Stimulated activated naive B cell treated with anti-CD40 and anti-IgM and Interleukin-4, amounts not matched to agents 10 μg/mL and 1 μg/mL and 100 μg/mL, for 72 hours (primary cell): Measurements from ENCODE around the gene SELENOF.

ENCODE experiments used
- ATAC-seq, 2 donors: fragments of 150-1000 bp; cut with Tn5 transposase; replicated peaks; 2 replicates each; pipeline ENCODE4 v1.10.0; 2021; ENCODE audit warnings: moderate library complexity in 1 of 2
- DNase-seq: peaks from one replicate; pipeline ENCODE4 v3.0.0; 2021
- H3K27ac Mint-ChIP-seq: one replicate; pipeline ENCODE4 v1.8.0; 2022; ENCODE audit warnings: mild to moderate bottlenecking, mixed read lengths
- H3K27me3 Mint-ChIP-seq, 2 donors: one replicate each; pipeline ENCODE4 v1.8.0; 2022; ENCODE audit warnings: mixed read lengths in 2 of 2
- H3K36me3 Mint-ChIP-seq, 2 donors: one replicate each; pipeline ENCODE4 v1.8.0; 2022; ENCODE audit warnings: mixed read lengths in 2 of 2, mild to moderate bottlenecking in 1 of 2
- H3K4me1 Mint-ChIP-seq, 2 donors: one replicate each; pipeline ENCODE4 v1.8.0; 2022; ENCODE audit warnings: mixed read lengths in 2 of 2, mild to moderate bottlenecking in 1 of 2
- H3K4me3 Mint-ChIP-seq, 2 donors: one replicate each; pipeline ENCODE4 v1.8.0; 2022; ENCODE audit warnings: mild to moderate bottlenecking in 2 of 2, mixed read lengths in 2 of 2, moderate library complexity in 1 of 2
- H3K9me3 Mint-ChIP-seq, 2 donors: one replicate each; pipeline ENCODE4 v1.8.0; 2022; ENCODE audit warnings: mixed read lengths in 2 of 2, mild to moderate bottlenecking in 1 of 2

Gene SELENOF

DNA sequence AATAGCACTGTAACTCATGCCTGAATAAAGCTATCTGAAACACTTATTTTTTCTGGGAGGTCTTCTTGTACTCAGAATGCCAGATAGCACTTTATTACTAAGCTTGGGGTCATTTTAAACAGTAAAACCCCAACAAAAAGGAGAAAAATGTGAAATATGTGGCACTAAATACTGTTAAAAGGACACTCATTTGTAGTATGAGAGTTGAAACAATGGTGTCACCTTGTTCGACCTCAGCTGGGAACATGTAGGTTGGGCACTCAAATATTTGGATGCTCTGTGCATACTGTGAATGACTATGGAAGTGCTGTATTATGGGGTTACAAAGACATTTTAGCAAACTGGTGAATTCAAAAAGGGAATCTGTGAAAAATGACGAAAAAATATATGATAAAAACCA, 53.9 kb downstream of the SELENOF start:
- Mint-ChIP-seq H3K27me3 (no peaks in the 10 kb centered on the region), H3K27ac (no peak overlapping the region), H3K9me3 (peaks cover 5% of the 10 kb centered on the region in 2 donors), H3K36me3 (peaks cover 19 to 28% of the 10 kb centered on the region in 2 donors), H3K4me3 (no peak overlapping the region), H3K4me1 (peaks cover 16 to 42% of the 10 kb centered on the region in 2 donors)
- no peak for ATAC-seq
- no peak for DNase-seq

DNA sequence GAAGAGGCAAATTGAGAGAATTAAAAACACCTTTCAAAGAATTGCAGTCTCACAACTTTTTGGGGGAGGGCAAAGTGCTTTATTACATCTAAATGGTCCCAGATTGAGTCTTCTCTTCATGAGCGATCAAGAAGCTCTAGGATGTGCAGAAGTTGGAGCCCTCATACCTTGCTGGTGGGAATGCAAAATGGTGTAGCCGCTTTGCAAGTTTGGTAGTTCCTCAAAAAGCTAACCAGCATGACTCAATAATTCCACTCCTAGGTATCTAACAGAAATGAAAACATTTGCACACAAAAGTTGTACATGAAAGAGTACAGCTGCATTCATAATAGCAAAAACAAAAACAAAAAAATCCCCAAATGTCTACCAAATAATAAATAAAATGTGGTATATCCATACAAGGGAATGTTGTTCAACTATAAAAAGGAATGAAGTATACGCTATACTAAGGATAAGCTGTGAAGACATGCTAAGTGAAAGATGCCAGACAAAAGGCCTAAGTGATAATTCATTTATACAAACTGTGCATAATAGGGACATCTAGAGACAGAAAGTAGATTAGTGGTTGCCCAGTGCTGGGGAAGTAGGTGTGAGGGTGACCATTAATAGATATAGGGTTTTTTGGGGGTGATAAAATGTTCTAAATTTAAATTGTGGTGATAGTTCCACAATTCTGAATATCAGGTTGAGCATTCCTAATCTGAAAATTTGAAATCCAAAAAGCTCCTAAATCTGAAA, 55.2 kb downstream of the SELENOF start:
- peaks cover 5% of the 10 kb centered on the region in 2 donors for H3K9me3 Mint-ChIP-seq
- H3K27me3 Mint-ChIP-seq, result no peaks in the 10 kb centered on the region
- H3K4me1 Mint-ChIP-seq, result peaks cover 15 to 40% of the 10 kb centered on the region in 2 donors
- ATAC-seq (peak; percentile 84), DNase-seq (no peak)
- peak overlapping the region; percentile 81 for H3K27ac Mint-ChIP-seq
- peaks cover 18 to 28% of the 10 kb centered on the region in 2 donors for H3K36me3 Mint-ChIP-seq
- H3K4me3 Mint-ChIP-seq, result peak overlapping the region in 1 of 2 donors; percentile 25

DNA sequence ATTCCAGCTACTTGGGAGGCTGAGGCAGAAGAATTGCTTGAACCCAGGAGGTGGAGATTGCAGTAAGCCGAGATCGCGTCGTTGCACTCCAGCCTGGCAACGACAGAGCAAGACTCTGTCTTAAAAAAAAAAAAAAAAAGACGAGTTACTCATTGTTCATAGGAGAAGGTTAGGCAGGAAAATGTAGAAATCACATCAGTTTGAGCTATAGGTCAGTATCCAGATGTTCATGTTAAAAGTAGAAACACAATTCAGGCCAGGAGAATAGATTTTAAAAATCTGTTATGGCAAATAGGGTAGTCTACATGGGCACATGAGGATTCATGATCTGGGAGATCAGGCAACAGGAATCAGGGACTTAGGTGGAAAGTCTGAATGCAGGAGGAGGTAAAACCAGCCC, 57.7 kb downstream of the SELENOF start:
- Mint-ChIP-seq H3K27ac (no peak overlapping the region), H3K27me3 (no peaks in the 10 kb centered on the region), H3K4me1 (peaks cover 18 to 44% of the 10 kb centered on the region in 2 donors), H3K4me3 (no peak overlapping the region), H3K36me3 (peaks cover 15 to 29% of the 10 kb centered on the region in 2 donors), H3K9me3 (peaks cover 5 to 8% of the 10 kb centered on the region in 2 donors)
- ATAC-seq, result no peak
- no peak for DNase-seq

DNA sequence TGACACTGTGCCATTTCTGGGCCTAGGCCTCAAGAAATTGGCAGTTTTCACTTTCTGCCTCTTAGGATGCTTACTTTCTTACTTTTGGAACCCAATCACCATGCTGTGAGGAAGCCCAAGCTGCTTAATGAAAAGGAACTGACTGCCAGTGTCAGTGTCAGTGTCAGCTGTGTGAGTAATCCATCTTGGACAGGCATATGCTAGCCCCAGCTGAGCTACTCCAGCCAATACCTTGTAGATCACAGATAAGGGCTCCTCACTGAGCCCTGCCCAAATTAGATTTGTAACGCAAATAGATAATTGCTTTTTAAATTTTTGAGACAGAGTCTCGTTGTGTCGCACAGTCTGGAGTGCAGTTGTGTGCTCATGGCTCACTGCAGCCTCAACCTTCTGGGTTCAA, 59.6 kb downstream of the SELENOF start:
- Mint-ChIP-seq H3K27me3 (no peaks in the 10 kb centered on the region), H3K4me1 (peaks cover 17 to 40% of the 10 kb centered on the region in 2 donors), H3K36me3 (peaks cover 11 to 23% of the 10 kb centered on the region in 2 donors), H3K9me3 (peaks cover 5 to 8% of the 10 kb centered on the region in 2 donors), H3K4me3 (no peak overlapping the region), H3K27ac (no peak overlapping the region)
- no peak for ATAC-seq
- DNase-seq, result no peak

DNA sequence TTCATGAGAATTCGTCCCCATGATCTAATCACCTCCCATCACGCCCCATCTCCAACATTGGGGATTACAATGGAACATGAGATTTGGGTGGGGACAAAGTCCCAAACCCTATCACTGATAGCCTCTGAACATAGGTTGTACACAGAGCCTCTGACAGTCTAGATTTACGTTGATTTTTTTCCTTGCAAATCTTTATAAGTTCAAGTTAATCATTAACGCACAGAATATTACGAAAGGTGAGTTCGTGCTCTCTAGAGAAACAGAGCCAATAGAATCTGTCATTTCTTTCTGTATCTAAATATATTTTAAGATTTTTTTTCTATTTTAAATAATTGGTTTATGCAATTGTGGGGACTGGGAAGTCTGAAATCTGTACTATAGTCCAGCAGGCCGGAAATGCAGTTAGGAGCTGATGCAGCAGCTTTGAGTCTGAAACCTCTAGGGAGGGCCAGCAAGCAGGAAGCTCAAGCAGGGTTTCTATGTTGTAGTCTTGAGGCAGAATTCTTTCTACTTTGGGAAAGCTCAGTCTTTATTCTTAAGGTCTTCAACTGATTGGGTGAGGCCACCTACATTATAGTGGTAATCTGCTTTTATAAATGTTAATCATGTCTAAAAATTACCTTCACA, 61.0 kb downstream of the SELENOF start:
- ATAC-seq (peak in 1 of 2 donors; percentile 36), DNase-seq (no peak)
- Mint-ChIP-seq H3K4me1 (peaks cover 12 to 25% of the 10 kb centered on the region in 2 donors), H3K36me3 (peaks cover 2 to 12% of the 10 kb centered on the region in 2 donors), H3K9me3 (peaks cover 2 to 4% of the 10 kb centered on the region in 2 donors), H3K4me3 (no peak overlapping the region), H3K27me3 (no peaks in the 10 kb centered on the region), H3K27ac (no peak overlapping the region)

DNA sequence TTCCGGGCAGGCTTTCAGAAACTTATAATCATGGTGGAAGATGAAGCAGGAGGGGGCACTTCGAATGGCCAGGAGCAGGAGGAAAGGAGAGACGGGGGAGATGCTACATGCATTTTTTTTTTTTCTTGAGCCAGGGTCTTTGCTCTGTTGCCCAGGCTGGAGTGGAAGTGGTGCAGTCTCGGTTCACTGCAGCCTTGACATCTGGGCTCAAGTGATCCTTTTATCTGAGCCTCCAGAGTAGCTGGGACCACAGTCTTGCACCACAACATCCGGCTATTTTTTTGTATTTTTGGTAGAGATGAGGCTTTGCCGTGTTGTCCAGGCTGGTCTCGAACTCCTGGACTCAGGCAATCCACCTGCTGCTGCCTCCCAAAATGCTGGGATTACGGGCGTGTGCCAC, 61.6 kb downstream of the SELENOF start:
- no peak overlapping the region for H3K4me3 Mint-ChIP-seq
- H3K36me3 Mint-ChIP-seq, result peaks cover 4 to 12% of the 10 kb centered on the region in 2 donors
- no peaks in the 10 kb centered on the region for H3K27me3 Mint-ChIP-seq
- H3K4me1 Mint-ChIP-seq, result peaks cover 12 to 20% of the 10 kb centered on the region in 2 donors
- no peak overlapping the region for H3K27ac Mint-ChIP-seq
- peak; percentile 41 to 68 for ATAC-seq
- no peak for DNase-seq
- H3K9me3 Mint-ChIP-seq, result peaks cover 2 to 4% of the 10 kb centered on the region in 2 donors

DNA sequence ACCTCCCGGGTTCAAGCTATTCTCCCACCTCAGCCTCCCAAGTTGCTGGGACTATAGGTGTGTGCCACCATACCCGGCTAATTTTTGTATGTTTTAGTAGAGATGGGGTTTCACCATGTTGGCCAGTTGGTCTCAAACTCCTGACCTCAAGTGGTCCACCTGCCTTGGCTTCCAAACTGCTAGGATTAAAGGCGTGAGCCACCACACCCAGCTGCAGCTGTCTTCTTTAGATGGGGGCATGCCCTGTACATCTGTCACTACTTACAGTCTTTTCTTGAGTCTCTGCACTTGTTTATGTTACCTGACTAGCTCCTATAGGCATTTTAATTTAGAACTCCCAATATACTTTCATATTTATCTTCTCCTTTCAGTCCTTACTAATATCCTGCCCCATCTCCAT, 64.2 kb downstream of the SELENOF start:
- H3K36me3 Mint-ChIP-seq, result peaks cover 2 to 4% of the 10 kb centered on the region in 2 donors
- H3K9me3 Mint-ChIP-seq, result peaks cover 0 to 4% of the 10 kb centered on the region in 2 donors
- DNase-seq (no peak), ATAC-seq (no peak)
- H3K27me3 Mint-ChIP-seq, result no peaks in the 10 kb centered on the region
- no peak overlapping the region for H3K4me3 Mint-ChIP-seq
- H3K27ac Mint-ChIP-seq, result no peak overlapping the region
- peaks cover 9% of the 10 kb centered on the region in 2 donors for H3K4me1 Mint-ChIP-seq

DNA sequence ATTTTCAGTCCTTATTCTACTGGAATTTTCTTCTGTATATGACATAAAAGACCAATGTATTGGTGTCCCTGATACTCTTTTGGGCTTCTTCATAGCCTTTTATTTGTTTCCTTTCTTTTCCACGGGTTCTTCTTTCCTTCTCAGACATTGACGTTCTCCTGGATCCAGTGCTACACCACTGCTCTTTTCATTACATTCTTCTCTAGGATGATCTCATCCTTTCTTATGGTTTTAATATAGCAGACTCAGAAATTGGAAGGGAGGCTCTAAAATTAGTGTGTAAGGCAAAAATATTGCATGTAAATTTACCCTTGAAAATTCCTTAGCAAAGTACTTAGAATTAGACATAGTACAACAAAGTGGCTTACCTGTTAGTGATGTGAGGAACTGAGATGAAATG, 65.3 kb downstream of the SELENOF start:
- Mint-ChIP-seq H3K4me3 (no peak overlapping the region), H3K27me3 (no peaks in the 10 kb centered on the region), H3K4me1 (peaks cover 9% of the 10 kb centered on the region in 2 donors)

DNA sequence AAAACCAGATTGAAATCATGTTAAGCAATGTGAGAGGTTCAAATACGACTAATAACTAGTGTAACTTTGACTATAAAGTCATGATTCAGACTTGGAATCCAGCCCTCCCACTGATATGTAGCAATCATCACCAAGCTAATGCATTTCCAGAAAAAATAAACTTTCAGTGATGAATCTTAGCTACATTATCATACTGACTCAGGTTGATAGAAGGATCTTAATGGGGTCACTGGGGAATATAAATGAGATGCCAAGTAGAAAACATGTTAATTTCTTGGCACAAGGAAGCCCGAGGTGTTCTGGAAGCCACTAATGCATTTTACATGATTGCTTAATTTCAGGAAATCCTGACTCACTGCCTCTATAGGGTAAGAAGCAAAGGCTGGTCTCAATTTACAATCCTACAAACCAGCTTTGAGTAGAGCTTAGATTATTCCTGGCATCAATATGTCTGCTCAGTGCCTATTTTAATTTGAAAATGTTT, 67.7 kb downstream of the SELENOF start:
- Mint-ChIP-seq H3K27me3 (no peaks in the 10 kb centered on the region), H3K4me3 (no peak overlapping the region), H3K4me1 (peaks cover 0 to 3% of the 10 kb centered on the region in 2 donors), H3K27ac (no peak overlapping the region), H3K9me3 (no peaks in the 10 kb centered on the region), H3K36me3 (peaks cover 0 to 2% of the 10 kb centered on the region in 2 donors)
- no peak for ATAC-seq
- DNase-seq, result no peak

More for the DNA sequence above, 65.3 kb downstream of the SELENOF start:
- ATAC-seq (no peak), DNase-seq (no peak)
- H3K9me3 Mint-ChIP-seq, result peaks cover 0 to 4% of the 10 kb centered on the region in 2 donors
- peaks cover 2 to 4% of the 10 kb centered on the region in 2 donors for H3K36me3 Mint-ChIP-seq
- no peak overlapping the region for H3K27ac Mint-ChIP-seq

DNA sequence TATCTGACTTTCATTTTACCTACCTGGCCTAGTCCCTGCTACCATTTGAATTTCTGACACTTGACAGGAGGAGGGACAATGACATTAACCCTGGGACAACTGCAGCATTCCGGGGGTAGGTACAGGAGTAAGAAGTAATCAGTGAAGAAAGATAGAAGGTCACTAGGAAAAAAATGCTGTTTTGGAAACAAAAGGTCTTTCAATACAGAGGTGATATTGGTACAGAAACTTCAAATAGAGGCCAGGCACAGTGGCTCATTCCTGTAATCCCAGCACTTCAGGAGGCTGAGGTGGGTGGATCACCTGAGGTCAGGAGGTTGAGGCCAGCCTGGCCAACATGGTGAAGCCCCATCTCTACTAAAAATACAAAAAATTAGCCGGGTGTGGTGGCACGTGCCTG, 68.4 kb downstream of the SELENOF start:
- no peak for ATAC-seq
- H3K4me3 Mint-ChIP-seq, result no peak overlapping the region

DNA sequence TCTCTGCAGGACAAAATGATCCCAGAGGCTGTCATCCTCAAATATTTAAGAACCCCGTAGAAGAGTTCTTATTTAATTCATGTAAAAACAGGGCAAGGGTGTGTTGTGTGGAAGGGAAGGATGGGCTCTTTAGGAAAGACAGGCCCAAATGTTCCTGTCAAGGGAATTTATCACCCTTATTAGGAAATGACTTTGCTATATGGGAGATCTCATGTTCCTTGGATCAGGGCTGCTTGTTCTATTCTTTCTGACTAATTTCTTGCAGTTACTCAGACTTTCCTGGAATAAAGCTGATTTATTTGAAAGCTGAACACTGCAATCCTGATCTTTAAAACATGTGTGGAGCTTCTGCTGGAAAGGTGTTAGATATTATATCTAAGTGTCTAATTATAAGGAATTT, 72.8 kb downstream of the SELENOF start:
- H3K9me3 Mint-ChIP-seq, result no peaks in the 10 kb centered on the region
- H3K4me3 Mint-ChIP-seq, result no peak overlapping the region
- ATAC-seq (no peak), DNase-seq (no peak)
- no peak overlapping the region for H3K27ac Mint-ChIP-seq
- no peaks in the 10 kb centered on the region for H3K36me3 Mint-ChIP-seq
- no peaks in the 10 kb centered on the region for H3K4me1 Mint-ChIP-seq
- no peaks in the 10 kb centered on the region for H3K27me3 Mint-ChIP-seq

More for the DNA sequence above, 68.4 kb downstream of the SELENOF start:
- no peak overlapping the region for H3K27ac Mint-ChIP-seq
- DNase-seq, result no peak
- H3K36me3 Mint-ChIP-seq, result peaks cover 0 to 2% of the 10 kb centered on the region in 2 donors
- H3K27me3 Mint-ChIP-seq, result no peaks in the 10 kb centered on the region
- no peaks in the 10 kb centered on the region for H3K9me3 Mint-ChIP-seq
- peaks cover 0 to 3% of the 10 kb centered on the region in 2 donors for H3K4me1 Mint-ChIP-seq

DNA sequence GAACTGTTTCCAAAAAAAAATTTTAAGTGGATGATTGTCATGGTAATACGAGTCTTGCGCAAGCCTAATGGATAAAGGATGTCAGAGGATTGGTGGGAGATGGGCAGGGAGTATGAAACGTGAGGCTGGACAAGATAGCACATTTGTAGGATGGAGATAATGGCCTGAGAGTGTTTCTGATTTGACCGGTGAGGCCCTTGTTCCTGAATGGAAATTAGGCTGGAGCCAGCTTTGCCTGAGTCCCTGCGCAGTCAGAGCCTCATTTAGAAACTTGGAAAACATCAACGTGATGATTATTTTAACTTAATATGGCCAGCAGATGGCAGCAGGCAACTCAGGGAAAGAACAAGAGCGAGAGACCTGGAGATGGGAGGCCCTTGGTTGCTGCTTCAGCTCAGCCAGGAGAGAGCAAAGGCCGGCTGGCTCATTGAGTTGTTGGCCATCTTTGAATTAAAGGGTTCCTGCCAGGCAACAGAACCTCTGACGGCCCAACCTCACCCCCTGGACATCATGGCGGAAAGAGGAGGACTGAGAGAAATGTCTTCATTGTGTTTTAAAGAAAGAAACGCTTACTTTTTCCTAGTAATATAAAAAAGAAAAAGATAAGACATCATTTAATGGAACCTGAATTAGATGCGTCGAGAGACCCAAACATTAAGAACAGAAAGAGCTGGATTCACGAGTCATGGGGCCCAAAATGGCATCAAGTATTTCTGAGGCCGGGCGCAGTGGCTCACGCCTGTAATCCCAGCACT, 80.3 kb downstream of the SELENOF start:
- H3K27ac Mint-ChIP-seq, result no peak overlapping the region
- H3K9me3 Mint-ChIP-seq, result no peaks in the 10 kb centered on the region

DNA sequence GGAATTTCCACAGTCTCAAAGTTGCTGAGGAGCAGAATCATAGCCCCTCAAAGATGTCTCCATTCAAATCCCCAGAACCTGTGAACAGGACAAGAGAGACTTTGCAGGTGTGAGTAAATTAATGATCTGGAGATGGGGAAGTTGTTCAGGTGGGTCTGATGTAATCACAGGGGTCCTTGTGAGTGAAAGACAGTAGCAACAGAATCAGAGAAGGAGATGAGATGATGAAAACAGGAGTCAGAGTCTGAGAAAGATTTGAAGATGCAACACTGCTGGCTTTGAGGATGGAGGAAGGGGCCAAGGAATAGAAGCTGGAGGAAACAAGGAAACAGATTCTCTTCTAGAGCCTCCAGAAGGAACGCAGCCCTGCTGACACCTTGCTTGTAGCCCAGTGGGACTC, 81.5 kb downstream of the SELENOF start:
- Mint-ChIP-seq H3K36me3 (no peaks in the 10 kb centered on the region), H3K4me1 (peaks cover 5 to 9% of the 10 kb centered on the region in 2 donors), H3K9me3 (no peaks in the 10 kb centered on the region), H3K27ac (peak overlapping the region; percentile 9), H3K4me3 (no peak overlapping the region), H3K27me3 (no peaks in the 10 kb centered on the region)
- DNase-seq (no peak), ATAC-seq (no peak)

More for the DNA sequence above, 80.3 kb downstream of the SELENOF start:
- Mint-ChIP-seq H3K4me1 (peaks cover 5 to 9% of the 10 kb centered on the region in 2 donors), H3K27me3 (no peaks in the 10 kb centered on the region), H3K36me3 (no peaks in the 10 kb centered on the region), H3K4me3 (no peak overlapping the region)
- peak; percentile 93 to 97 for ATAC-seq
- DNase-seq, result peak; percentile 57

DNA sequence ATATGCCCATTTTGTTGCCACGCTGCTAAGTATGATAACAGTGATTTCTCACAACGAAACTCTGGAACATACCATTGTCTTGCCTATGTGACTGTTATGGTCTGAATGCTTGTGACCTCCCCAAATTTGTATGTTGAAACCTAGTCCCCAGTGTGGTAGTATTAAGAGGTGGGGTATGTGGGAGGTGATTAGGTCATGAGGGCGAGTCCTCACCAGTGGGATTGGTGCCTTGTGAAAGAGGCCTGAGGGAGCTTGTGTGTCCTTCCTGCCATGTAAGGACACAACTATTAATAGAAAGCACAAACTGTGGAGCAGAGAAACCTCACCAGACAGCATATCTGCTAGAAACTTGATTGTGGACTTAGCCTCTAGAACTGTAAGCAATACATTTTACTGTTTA, 84.6 kb downstream of the SELENOF start:
- ATAC-seq, result no peak
- H3K27me3 Mint-ChIP-seq, result no peaks in the 10 kb centered on the region
- DNase-seq, result no peak
- H3K4me3 Mint-ChIP-seq, result no peak overlapping the region
- no peaks in the 10 kb centered on the region for H3K9me3 Mint-ChIP-seq
- peaks cover 5 to 9% of the 10 kb centered on the region in 2 donors for H3K4me1 Mint-ChIP-seq
- H3K36me3 Mint-ChIP-seq, result no peaks in the 10 kb centered on the region
- no peak overlapping the region for H3K27ac Mint-ChIP-seq
